ENCODE results near the gene ITGAV. TPM values are rescaled to one million over a fixed set of nuclear protein-coding genes. Genes with fewer than 3 reads are reported as not detected.

The ITGAV gene
- total and polyA plus RNA-seq, 2 experiments from 2014 or later = 32.7 to 135 TPM

GRCh38 chr2:186551323-186552050 is 38.4 kb upstream of the ITGAV start:
- H3K9me3 ChIP-seq (ENCODE audit: low read depth) = no peaks in the 10 kb centered on the region
- no peaks in the 10 kb centered on the region for H4K20me1 ChIP-seq (ENCODE audit: insufficient read depth, poor library complexity, severe bottlenecking)
- H3K27me3 ChIP-seq = no peaks in the 10 kb centered on the region
- DNase-seq (ENCODE audit: low spot score) = no peak
- H3K36me3 ChIP-seq (replicated peaks; ENCODE audit: insufficient read depth, low read depth) = no peaks in the 10 kb centered on the region
- H3K79me2 ChIP-seq = no peaks in the 10 kb centered on the region
- no peaks in the 10 kb centered on the region for H3K4me1 ChIP-seq (ENCODE audit: insufficient read depth)
- TF ChIP-seq EZH2 (IDR thresholded peaks at IDR 0.05; ENCODE audit: borderline replicate concordance) = no peak
- H3K4me2 ChIP-seq = no peak overlapping the region
- no peak overlapping the region for H2AFZ ChIP-seq
- H3K27ac ChIP-seq = no peak overlapping the region
- 76% methylated on average over 8 of the region's 8 CpGs for whole genome bisulfite sequencing (ENCODE audit: low lambda C conversion rate, missing lambda C conversion rate)
- H3K4me3 ChIP-seq = no peak overlapping the region
- H3K9me2 ChIP-seq (replicated peaks; ENCODE audit: insufficient read depth) = no peaks in the 10 kb centered on the region

GRCh38 chr2:186554429-186554828 is 35.4 kb upstream of the ITGAV start:
- Histone ChIP-seq H3K27ac (no peak overlapping the region), H3K4me3 (no peak overlapping the region), H3K4me1 (ENCODE audit: insufficient read depth) (no peaks in the 10 kb centered on the region), H3K9me3 (ENCODE audit: low read depth) (no peaks in the 10 kb centered on the region), H3K9me2 (replicated peaks; ENCODE audit: insufficient read depth) (no peaks in the 10 kb centered on the region), H3K79me2 (no peaks in the 10 kb centered on the region), H2AFZ (no peak overlapping the region), H3K27me3 (no peaks in the 10 kb centered on the region), H4K20me1 (ENCODE audit: insufficient read depth, poor library complexity, severe bottlenecking) (no peaks in the 10 kb centered on the region), H3K36me3 (replicated peaks; ENCODE audit: insufficient read depth, low read depth) (no peaks in the 10 kb centered on the region), H3K4me2 (no peak overlapping the region)
- WGBS (ENCODE audit: low lambda C conversion rate, missing lambda C conversion rate) = 88% methylated on average over 1 of the region's 1 CpG
- DNase-seq (ENCODE audit: low spot score) = no peak
- TF ChIP-seq EZH2 (IDR thresholded peaks at IDR 0.05; ENCODE audit: borderline replicate concordance) = no peak
- TF ChIP-seq EZH2phosphoT487 (IDR thresholded peaks at IDR 0.05; ENCODE audit: low read depth, severe bottlenecking, unreplicated experiment) = no peak
- no peak for TF ChIP-seq CTCF (IDR thresholded peaks at IDR 0.05; ENCODE audit: poor library complexity)

GRCh38 chr2:186554850-186555671 is 34.8 kb upstream of the ITGAV start:
- no peak overlapping the region for H3K4me2 ChIP-seq
- H3K27ac ChIP-seq = no peak overlapping the region
- H3K4me1 ChIP-seq (ENCODE audit: insufficient read depth) = no peaks in the 10 kb centered on the region
- no peaks in the 10 kb centered on the region for H3K9me2 ChIP-seq (replicated peaks; ENCODE audit: insufficient read depth)
- H4K20me1 ChIP-seq (ENCODE audit: insufficient read depth, poor library complexity, severe bottlenecking) = no peaks in the 10 kb centered on the region
- H3K79me2 ChIP-seq = no peaks in the 10 kb centered on the region
- no peak for DNase-seq (ENCODE audit: low spot score)
- no peaks in the 10 kb centered on the region for H3K36me3 ChIP-seq (replicated peaks; ENCODE audit: insufficient read depth, low read depth)
- 70% methylated on average over 8 of the region's 8 CpGs for WGBS (ENCODE audit: low lambda C conversion rate, missing lambda C conversion rate)
- H3K27me3 ChIP-seq = no peaks in the 10 kb centered on the region
- TF ChIP-seq CTCF (IDR thresholded peaks at IDR 0.05; ENCODE audit: poor library complexity) (no peak), EZH2phosphoT487 (IDR thresholded peaks at IDR 0.05; ENCODE audit: low read depth, severe bottlenecking, unreplicated experiment) (no peak), EZH2 (IDR thresholded peaks at IDR 0.05; ENCODE audit: borderline replicate concordance) (no peak)
- H3K4me3 ChIP-seq = no peak overlapping the region
- H3K9me3 ChIP-seq (ENCODE audit: low read depth) = no peaks in the 10 kb centered on the region
- no peak overlapping the region for H2AFZ ChIP-seq

All from hepatocyte (in vitro differentiated cells).